COLO829 (cell line): ENCODE results near the gene SETBP1.

Experiments used
- DNase-seq: peaks from one replicate; pipeline ENCODE4 v3.0.0; 2012; ENCODE audit warnings: low spot score

The SETBP1 gene

DNA sequence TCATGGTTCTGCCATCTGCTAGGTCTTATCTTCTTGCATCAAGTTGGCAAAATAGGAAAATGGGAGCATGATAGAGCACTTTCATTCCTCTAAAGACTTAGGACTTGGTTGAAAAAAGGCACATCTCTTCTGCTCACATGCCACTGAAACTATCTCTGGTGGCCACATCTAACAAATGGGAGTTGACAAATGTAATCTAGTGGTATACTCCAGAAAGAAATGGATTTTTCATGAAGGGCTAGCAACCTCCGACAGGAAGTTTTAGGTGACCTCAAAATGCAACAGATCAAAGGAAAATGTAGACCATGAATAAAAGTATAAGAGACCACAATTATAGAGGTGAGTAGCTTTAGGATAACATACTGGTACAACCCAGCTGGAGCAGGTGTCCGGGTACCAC lies 224.1 kb downstream of the SETBP1 start:
- no peak for DNase-seq

DNA sequence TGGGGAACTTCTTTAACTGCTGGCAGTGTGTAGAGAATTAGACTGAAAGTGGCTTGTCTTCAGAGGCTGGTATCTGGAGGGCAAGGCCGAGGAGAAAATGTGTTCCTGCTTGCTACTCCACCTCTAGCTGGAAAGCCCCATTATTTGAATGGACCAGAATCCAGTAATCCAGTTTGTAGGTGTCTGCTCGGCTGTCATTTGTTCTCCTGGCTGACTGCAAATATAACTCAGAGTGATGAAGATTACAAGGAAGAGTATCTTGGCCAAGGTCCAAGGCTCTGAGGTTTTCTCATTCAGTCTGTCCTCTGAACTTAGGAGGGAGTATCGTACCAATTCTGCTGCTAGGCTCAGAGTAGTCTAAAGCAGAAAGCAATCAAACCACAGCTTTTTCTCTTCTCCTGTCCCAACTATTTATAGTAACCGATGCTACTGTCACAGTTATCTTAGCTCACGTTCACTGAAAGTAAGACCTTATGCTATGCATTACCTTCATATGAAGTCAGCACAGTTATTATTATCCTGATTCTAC lies 228.6 kb downstream of the SETBP1 start:
- DNase-seq, result no peak

DNA sequence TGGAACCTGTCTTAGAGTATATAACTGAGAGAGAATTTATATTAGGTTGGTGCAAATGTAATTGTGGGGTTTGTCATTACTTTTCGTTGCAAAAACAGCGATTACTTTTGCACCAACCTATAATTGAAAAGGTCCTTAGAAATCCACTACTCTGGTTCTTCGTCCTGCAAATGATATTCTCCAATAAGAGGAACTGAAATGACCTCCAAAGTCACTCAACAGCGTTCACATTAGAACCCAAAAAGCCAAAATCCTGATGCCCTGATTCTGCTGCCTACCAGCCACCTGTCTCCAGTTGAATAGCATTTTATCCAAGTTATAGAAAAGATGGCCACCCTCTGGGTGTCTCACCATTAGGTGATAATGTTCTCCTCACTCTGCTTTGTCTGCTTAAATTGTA lies 230.6 kb downstream of the SETBP1 start:
- DNase-seq, result no peak

DNA sequence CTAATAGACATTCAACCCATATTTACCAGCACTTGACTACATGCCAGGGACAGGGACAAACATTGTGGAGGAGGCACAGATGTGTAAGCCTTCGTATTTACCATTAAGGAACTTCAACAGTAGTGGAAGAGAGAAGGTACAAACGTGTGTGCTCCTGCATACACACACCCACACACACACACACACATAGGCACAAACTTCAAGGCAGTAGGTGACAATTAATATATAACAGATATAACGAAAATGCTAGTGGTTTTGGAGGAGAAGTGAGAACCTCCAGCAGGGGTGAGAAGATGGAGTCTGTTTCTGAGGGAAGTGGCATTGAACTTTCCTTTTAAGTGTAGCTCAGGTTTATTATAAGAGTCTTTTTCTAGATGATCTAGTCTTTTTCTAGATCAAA lies 231.1 kb downstream of the SETBP1 start:
- no peak for DNase-seq

DNA sequence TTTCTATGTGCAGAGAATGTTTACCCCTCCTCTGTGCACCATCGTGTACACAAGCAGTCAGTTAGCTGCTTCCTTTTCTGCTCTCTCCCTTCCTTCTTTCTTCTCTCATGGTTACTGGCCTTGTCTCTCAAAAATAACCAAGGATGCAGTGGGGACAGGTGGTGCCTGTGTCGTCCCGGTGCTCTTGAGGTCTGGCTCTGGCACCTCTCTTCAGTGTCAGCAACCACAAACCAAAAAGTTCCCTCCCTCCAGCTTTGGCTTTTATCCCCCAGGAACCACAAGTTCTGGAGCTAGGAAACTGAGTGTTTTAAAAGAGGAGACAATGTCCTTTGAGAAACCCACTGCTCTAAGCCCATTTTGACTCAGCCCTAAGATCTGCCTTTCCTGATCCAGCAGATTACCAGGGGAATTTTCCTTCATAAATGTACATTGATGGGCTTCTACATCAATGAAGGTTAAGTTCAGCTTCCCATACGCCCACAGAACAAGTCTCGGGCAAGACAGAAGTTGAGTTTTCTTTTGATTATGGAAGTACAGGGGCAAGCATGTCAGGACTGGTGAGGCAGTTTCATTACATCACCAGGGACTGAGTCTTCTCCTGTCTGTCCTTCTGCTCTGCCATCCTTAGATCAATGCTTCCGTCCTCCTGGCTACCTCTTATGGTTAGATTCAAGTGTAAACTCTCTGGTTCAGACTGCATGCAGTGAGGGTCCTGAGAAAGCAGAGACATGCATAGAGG lies 232.2 kb downstream of the SETBP1 start:
- no peak for DNase-seq

DNA sequence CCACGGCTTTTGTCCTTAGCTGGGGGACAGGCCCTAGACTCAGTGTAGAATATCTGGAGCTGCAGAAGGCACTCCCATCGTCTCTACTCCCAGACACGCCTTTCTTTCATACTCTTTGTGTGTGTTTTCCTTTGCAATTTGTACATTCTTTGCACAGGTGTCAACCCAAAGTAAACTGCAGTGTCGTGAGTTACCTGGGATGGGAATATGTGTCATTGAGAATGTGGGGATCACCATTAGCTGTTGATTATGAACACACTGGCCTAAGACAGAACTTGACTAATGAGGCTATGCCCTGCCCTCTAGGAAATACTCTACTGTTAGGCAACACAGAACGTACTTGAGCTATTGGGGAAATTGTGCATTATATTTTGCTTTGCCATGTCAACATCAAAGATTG lies 233.3 kb downstream of the SETBP1 start:
- no peak for DNase-seq

DNA sequence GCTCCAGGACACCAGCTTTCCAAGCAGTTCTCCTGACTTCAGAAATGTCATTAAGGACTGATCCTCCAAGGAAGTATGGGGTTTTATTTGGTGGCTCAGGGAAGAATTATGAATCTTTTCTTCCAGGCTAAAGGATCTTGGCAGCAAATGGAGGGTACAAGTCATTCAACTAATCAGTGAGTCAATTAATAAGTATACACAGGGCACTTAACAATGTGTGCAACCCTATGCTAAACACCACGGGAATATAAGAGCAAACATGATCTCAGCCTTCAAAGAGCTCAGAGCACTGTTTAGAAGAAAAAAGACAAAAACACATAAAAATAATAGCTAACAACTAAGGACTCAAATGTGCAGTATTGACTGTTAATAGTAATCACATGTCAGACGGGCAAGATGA lies 234.5 kb downstream of the SETBP1 start:
- no peak for DNase-seq

DNA sequence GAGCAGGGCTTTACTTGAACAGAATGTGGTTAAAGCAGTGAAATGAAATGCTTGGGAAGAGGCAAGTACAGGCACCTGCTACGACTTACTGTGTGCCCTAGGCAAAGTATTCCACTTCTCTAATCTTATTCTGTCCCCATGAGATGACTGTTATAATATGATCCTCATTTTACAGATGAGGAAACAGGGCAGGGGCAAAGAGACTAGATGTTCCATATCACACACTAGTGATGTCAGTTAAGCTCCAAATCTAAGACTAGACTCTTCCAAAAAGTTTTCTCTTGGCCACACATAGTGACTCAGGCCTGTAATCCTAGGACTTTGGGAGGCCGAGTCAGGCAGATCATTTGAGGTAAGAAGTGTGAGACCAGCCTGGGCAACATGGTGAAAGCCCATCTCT lies 235.0 kb downstream of the SETBP1 start:
- no peak for DNase-seq

DNA sequence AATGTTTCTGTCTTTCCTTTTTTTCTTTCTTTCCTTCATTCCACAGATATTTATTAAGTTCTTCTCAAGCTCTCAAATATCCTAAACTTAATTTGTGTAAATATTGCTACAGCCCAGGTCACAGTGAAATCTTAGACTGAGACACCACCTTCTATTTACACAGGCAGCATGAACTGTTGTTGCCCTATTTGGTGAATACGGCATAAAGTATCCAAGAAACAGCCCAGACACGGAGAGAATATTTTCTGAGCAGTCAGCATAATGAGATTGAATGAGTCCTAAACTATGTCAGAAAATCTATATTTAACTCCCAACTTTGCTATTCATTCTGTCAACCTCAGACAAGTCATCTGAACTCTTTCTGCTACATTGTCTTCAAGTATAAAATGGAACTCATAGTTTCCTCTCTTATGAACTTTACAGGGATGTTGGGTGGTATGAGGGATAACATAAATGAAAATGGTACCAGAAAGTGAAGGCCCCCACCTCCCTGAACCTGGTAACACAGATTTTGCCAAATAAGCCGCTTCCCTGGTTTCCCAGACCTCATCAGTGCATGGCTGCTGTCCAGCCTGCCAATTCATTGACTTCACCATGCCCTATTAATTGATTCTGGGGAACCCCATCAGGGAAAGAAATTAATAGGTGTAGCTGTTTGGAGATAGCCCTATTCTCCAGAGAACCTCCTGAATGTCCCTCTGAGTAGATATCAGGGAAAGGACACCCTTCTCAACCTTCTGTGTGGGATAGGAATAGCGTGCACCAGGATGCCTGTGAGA lies 235.9 kb downstream of the SETBP1 start:
- no peak for DNase-seq

DNA sequence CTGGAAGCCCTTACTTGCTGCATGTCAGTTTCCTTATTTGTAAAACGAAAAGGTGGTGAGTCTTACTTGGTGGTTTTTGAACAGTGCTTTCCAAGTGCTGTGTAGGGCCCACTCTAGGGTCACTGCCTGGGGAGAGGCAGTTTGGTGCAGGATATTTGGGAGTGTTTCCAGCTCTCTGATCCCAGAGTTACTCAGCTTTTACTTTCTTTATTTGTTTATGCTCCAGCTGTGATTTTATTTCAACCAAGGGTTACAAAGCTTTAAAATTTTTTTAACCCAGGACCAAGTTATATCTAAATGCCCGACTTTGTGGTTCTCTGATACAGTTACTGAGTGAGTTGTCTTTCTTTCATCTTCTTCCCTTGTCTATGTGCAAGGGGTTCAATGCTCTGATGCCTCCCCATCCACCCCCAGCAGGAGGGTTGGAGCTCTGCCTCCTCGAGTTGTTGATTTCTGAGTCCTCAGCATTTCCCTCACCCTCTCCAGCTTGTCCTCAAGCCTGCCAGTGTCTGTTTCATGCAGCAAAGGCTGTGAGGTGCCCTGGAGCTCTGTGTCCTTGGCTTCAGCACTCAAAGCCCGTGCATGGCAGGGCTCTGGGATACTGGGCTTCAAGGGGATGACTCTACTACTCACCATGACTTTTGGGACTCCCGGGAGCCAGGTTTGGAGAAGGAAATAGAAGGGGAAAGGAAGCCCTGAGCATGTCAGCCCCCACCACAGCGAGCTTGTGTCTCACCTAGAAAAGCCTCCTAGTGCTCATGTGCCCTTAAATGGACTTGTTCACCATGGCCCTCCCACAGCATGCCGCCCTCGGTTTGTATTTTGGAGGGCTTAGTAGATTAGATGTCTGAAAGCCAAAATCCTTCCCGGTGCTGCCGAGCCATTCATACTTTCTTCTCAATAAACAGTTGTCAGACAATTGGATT lies 236.8 kb downstream of the SETBP1 start:
- no peak for DNase-seq

DNA sequence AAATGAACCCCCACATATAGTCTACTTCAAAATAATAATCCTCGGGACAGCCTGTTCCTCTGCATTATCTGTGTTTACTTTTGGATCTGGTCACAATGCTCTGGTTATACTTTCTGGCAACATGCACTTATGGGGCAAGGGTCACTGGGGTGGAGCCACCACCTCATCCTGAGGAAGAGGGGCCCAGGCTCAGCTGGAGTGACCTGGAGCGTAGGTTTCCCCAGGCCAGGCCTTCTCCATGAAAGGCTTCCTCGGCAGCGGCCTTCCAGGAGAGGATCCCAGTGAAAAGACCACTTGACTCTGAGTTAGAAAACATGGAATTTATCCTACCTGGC lies 237.4 kb downstream of the SETBP1 start:
- no peak for DNase-seq

DNA sequence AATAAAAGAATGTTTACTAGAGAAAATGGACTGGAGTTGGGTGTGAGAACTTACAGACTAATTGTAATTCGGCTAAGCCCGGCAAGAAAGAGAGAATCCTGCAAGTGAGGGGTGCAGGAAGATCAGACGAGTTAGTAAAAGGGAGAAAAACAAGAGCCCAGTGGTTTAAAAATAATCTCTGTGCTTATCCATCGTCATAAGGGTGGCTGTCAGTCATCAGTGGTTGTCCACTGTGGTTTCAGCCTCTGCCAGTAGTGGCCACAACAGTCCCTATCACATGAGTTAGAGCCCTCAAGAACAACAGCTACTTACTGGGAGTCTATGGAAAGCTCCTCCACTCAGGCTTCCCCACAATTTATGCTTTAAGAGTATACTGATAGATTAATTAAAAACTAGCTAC lies 239.8 kb downstream of the SETBP1 start:
- DNase-seq, result no peak

DNA sequence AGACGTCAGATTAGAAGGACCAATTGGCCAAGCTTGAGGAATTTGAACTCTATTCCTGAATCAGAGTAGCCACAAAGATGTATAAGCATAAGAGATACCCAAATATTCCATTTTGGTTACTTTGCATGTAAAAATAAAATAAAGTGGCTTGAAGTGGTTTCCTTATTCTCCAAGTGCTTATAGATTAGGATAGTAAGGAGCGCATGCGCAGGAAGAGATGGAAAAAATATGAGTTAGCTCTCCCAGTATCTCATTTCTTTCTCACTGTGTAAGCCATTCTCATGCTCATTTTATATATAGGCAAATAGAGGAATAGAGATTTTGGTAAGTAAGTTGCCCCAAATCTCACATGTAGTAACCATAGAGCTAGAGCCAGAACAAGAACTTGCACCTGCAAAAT lies 241.3 kb downstream of the SETBP1 start:
- no peak for DNase-seq

DNA sequence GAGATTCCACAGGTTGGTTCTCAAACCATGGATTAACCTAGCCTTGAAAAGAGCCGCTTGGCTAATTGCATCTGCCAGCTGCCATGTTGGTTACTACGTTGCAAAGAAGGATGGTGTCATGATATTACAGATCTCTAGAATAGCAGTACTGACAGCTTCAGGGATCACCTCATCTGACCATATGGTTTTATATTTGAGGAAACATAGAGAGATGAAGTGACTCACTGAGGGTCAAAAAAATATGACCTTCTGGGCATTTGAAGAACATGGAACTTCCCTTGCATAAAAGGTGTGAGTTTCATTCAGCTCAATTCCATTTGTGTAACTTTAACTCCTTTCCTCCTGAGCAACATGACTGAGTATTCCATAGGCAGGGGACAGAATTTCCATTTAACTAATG lies 242.3 kb downstream of the SETBP1 start:
- no peak for DNase-seq

DNA sequence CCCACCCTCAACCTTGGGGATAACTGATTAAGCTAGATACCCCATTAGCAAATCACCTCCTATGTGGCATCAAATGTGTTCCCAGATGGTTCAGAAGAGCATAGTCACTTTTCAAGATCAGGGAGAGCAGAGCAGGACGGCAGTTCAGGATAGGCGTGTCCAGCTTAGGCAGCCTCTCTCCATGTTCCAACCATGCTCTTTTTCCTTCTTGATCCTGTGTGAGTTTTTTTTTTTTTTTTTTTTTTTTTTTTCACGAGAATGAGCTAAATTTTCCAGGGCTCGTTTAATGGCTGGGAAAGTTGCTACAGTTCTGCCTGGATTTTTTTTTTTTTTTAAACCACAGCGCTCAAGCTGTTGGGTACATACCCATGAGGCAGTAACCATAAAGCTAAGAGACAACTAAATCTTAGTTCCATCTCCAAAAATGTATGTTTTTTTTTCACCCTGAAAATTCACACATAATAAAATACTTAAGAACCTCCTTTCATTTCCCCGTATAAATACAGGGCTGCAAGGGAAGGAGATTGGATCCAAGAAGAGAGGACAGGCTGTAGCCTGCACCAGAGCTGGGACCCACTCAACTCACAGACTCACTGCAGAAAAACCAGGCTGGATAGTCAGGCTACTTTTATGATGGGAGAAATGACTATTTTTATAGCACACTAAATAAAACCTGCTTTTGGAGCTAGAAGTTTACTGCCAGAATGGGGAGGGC lies 244.3 kb downstream of the SETBP1 start:
- no peak for DNase-seq

DNA sequence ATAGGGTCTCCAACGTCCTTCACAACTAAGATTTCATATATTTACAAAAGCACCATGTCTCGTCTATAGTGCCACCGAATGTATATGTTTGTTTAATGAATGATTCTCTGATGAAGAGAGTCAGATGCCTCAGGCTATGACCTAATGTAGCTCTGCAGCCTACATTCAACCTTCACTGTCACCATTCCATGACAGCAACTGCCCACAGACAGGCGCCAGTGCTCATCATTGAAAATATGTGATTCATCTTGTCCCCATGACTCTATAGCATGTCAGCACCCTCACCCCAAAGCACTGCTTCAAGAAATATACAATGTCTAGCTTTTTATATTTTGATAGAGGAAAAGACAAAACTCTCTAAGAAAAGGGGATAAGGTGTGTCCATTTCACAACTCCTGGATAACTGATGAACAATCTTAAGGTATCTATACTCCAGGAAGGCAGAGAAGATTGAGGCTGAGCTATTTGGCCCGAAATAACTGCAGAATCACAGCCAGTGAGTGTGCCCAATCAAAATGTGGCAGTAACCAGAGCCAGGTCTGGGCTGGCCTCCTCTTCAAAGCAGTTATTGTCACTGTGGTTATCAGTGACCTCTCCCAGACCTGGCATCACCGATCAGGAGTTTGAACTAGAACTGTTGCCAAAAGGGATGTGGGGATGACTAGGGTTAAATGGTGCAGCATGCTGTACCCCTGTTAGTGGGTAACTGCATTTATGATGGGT lies 246.6 kb downstream of the SETBP1 start:
- no peak for DNase-seq

DNA sequence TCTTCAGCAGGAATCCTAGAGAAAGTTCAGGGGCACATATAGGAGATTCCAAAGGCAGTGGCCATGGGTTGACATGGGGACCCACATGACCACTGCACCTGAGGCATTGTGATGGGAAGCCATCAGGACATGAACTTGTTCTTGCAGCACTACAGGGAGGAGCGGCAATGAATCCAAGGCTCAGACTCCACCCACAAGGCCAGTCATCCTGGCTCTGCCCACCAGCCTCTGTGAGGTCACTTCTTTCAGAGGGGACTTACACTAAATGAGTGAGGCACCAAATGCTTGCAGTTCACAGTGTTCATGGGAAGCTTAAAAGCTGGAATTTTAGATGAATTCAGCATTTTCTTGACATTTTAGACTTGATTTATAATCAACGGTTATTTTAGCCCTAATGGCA lies 254.2 kb downstream of the SETBP1 start:
- DNase-seq, result no peak

DNA sequence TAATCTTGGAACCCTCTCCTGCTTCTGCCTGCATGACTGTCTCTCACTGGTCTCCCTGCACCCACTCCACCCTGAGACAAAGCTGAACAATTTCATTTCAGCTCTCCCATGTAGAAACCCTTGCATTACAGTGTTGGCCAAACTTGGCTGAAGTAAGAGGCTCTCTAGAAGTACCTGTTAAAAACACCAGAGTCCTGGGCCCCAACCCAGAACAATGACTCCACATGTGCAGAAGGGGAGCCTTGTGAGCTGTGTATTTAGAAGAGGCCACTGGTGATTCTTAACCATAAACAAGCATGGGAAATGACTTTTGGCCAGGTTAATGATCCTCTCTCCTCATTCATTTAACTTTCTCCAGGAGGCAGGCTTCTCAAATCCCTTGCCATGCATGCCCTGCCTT lies 254.8 kb downstream of the SETBP1 start:
- DNase-seq, result no peak

DNA sequence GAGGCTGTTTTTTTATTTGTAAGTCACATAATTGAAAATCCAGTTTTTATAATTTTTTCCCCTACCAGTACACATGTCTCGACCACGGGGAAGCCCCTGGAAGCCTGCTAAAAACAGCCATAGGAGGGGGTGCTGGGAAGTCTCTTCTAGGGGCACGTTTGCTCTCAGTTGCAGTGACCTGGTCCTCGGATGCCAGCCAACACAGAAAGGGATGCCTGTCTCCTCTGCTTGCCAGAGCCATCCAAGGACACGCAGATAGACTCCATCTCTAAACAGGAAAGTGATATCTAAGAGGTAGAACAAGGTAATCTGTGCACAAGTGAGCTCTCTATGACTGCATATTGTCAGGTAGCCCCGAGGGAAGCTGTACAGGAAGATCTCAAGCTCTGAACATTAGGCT lies 255.8 kb downstream of the SETBP1 start:
- DNase-seq, result no peak

DNA sequence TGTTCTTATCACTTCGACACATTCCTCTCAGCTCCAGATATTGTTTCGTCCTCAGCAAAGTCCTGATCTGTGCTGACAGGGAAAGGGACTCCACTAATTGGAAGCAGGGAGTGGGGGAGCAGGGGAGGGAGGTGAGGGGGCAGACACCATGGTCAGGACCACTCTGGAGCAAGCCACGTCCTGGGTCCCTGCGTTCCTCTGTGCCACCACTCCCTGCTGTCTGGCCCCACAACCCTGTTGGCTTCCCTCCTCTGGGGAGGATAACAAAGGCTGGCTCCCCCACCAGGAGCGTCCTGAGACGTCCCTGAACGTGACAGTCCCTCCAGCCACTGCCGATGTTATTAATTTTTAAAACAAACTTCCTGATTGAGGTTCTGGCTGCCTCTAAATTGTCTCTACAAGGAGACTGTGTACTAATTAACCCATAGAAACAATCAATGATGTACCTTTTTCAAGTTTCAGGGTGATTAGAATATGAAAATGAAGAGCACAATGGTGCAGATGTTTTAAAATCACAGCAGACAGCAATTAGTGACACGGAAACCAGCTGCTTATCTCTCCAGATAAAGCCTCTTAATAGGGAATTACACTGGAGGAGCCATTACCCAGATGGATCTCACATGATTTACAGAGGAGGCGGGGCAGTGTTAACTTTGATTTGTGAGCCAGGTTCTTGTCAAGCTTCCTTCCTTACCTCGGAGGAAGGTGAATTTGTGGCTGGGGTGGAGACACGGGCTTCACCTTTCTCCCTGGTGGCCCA lies 257.5 kb downstream of the SETBP1 start:
- no peak for DNase-seq
